Vagina (tissue), 2 donors: ENCODE results near the gene ZNF74. TPM values are rescaled to one million over a fixed set of nuclear protein-coding genes. Genes with fewer than 3 reads are reported as not detected.

Source experiments
- DNase-seq, 2 donors: peaks; one replicate each; pipeline ENCODE4 v3.0.0-alpha.2; 2017; ENCODE audit errors: extremely low spot score in 2 of 2
- H3K27ac ChIP-seq: fragments of 200-600 bp; sonication (generic); one replicate; pipeline ENCODE4 v1.5.1; 2019
- H3K27me3 ChIP-seq: fragments of 200-600 bp; sonication (generic); one replicate; pipeline ENCODE4 v1.5.1; 2019
- H3K36me3 ChIP-seq, 2 donors: fragments of 200-600 bp; sonication (generic); one replicate each; pipeline ENCODE4 v1.5.1; 2017 to 2019
- H3K4me1 ChIP-seq: fragments of 200-600 bp; sonication (generic); one replicate; pipeline ENCODE4 v1.5.1; 2019
- H3K4me3 ChIP-seq, 2 donors: fragments of 200-600 bp; sonication (generic); 1 replicate in 1 of 2; 2 replicates in 1 of 2; pipeline ENCODE4 v1.5.1; 2016 to 2019
- H3K9me3 ChIP-seq: fragments of 200-600 bp; sonication (generic); one replicate; pipeline ENCODE4 v1.5.1; 2019
- POLR2A ChIP-seq, 2 donors: fragments of 450-650 bp; IDR thresholded peaks; one replicate each; pipeline ENCODE4 v1.6.1; 2017; ENCODE audit warnings: antibody characterized with exemption in 2 of 2, mild to moderate bottlenecking in 2 of 2, moderate library complexity in 2 of 2
- POLR2AphosphoS5 ChIP-seq, 2 donors: sonication (generic); formaldehyde crosslinking; IDR thresholded peaks; one replicate each; pipeline ENCODE4 v1.9.0; 2017; ENCODE audit warnings: antibody characterized with exemption in 2 of 2, mild to moderate bottlenecking in 2 of 2, low read depth in 1 of 2; ENCODE audit not compliant: insufficient read depth in 1 of 2
- intact Hi-C: fragments of 100-400 bp; cut with DNase I; formaldehyde crosslinking; loops from one replicate; pipeline ENCODE4 v1.15.1; 2023
- total RNA-seq: library from RNA; depleted of rRNA; stranded (reverse); fragments of >200 nt; gene quantifications from one replicate; pipeline ENCODE4 v1.2.3, GENCODE V29; 2016
- TF ChIP-seq, protein P1 (sequence below), 3 experiments: fragments of 450-650 bp in 2 of 3; fragments of 200-600 bp in 1 of 3; sonication (generic) in 1 of 3; IDR thresholded peaks; one replicate each; pipeline ENCODE4 v1.5.1; 2017 to 2019; ENCODE audit warnings: antibody characterized with exemption in 3 of 3, mild to moderate bottlenecking in 2 of 3, moderate library complexity in 2 of 3

The ZNF74 gene
- total RNA-seq, 1 donor from 2014 or later = 11.0 TPM

DNA sequence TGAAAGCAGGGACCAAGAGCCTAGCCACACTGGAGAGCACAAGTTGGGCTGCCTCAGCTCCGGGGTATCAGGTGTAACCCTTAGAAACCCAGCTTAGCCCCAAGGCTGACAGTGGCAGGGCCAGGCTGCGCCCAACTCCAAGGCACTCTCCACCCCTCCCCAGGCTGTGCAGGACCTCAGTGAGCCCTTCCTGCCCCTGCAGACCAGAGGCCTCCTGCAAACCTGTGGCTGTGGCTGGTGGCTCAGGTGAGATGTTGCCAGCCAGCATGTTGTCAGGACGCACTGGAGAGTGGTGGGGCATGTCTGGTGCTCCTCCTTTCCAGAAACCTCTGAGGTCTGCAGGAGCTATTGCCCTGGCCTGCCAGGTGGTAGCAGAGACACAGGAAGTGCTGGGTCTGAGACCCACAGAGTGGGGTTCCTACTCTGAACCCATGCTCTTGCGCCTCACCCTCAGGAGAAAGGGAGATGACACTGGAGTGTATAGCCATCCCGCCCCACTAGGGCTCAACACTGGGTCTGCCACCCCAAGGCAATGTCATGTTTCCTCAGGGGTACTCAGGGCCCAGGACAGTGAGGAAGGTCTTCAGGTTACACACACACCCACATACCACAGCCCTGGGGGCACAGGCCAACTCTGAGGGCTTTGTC lies 46.1 kb downstream of the ZNF74 start:
- TF ChIP-seq, protein P1, sequence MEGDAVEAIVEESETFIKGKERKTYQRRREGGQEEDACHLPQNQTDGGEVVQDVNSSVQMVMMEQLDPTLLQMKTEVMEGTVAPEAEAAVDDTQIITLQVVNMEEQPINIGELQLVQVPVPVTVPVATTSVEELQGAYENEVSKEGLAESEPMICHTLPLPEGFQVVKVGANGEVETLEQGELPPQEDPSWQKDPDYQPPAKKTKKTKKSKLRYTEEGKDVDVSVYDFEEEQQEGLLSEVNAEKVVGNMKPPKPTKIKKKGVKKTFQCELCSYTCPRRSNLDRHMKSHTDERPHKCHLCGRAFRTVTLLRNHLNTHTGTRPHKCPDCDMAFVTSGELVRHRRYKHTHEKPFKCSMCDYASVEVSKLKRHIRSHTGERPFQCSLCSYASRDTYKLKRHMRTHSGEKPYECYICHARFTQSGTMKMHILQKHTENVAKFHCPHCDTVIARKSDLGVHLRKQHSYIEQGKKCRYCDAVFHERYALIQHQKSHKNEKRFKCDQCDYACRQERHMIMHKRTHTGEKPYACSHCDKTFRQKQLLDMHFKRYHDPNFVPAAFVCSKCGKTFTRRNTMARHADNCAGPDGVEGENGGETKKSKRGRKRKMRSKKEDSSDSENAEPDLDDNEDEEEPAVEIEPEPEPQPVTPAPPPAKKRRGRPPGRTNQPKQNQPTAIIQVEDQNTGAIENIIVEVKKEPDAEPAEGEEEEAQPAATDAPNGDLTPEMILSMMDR (IDR thresholded peaks at IDR 0.05) = no peak
- TF ChIP-seq POLR2AphosphoS5 (IDR thresholded peaks at IDR 0.05; ENCODE audit: insufficient read depth in 1 of 2, low read depth in 1 of 2) (no peak), POLR2A (IDR thresholded peaks at IDR 0.05) (no peak)
- Histone ChIP-seq H3K36me3 (no peaks in the 10 kb centered on the region), H3K9me3 (no peaks in the 10 kb centered on the region), H3K4me3 (no peak overlapping the region), H3K4me1 (peaks cover 49% of the 10 kb centered on the region), H3K27ac (no peak overlapping the region), H3K27me3 (no peaks in the 10 kb centered on the region)
- intact Hi-C loops = no loop called here
- no peak for DNase-seq

DNA sequence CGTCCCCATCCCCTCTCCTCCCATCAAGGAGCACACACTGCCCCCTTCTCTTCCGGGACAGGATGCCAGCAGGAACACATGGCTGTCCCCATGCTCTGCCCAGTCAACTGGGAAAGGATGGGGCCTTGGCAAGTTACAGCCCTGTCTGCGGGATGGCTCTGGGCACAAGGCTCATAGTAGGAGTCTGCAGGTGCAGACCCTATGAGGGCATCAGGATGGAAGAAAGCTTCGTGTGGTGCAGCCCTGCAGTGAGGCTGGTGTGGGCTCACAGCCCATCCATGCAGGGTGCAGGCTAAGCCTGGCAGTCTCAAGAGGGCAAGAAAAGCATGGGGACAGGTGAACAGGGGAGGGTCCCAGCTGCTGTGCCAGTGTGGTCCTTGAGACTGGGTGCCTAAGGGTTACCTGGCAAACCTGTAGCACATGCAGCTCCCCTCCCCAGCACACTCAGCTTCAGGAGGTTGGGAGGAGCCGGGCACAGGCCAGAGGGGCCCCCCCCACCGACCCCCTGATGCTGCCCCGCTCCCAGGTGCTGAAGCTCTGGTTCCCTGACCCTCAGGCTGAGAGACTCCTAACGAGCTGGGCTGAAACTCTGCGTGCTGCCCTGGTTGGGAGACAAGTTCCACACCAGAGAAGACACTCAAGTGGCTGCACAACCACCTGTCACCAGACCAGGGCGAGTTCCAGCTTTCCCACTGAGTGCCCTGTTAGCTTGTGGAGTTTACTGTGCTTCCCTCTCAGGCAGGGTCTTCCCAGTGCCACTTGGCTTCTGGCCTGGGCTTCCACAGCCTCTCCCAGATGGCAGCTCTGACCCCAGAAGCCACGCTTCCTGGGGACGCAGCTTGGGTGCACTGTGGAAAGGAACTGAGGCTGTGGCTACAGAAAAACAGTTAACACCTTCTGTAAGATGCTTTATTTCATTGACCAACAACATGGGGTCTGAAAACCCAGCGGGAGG lies 47.0 kb downstream of the ZNF74 start:
- peak overlapping the region; percentile 24 for H3K27ac ChIP-seq

DNA sequence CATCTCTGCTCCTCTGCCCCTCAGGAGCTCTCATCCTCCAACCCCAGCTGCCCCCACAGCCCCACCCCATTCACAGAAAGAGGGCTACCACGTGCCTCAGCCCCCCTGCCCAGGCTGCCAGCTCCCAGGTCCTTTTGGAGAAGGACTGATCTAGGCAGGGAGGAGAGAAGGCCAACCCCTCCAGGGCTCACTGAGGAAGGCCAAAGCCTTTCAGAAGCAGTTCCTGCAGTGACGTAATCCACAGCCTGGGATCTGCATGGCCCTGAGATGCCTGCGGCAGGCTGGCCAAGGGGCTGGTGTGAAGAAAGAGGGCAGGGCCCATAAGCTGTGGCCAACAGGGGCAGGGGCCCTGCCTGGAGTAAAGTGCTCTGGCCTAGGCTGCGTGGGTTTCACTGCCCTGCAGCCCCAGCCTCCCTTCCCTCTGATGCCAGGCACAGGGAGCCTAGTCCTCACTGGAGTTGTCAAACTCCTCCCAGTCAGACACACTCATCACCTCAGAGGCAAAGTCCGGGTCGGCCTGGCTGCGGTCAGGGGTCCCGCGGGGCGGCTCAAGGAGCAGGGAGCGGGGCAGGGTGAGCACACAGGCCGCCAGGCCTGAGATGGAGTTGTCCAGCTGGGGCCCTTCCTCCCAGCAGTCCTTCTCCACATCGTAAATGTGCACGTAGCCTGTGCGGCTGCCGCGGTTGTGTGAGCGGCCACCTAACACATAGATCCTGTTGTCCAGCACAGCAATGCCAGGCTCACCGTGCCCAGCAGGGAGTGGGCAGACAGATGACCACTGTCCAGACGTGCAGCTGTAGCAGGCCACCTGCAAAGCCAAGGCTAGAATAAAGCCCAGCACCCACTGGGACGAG lies 47.9 kb downstream of the ZNF74 start:
- intact Hi-C loops = no loop called here
- Histone ChIP-seq H3K4me3 (no peak overlapping the region), H3K27me3 (no peaks in the 10 kb centered on the region), H3K9me3 (no peaks in the 10 kb centered on the region), H3K27ac (peak overlapping the region; percentile 24), H3K4me1 (peaks cover 34% of the 10 kb centered on the region), H3K36me3 (peaks cover 0 to 12% of the 10 kb centered on the region in 2 donors)
- DNase-seq = no peak
- no peak for TF ChIP-seq POLR2A (IDR thresholded peaks at IDR 0.05)

More for the DNA sequence above, 47.0 kb downstream of the ZNF74 start:
- Histone ChIP-seq H3K4me3 (no peak overlapping the region), H3K27me3 (no peaks in the 10 kb centered on the region), H3K4me1 (peaks cover 40% of the 10 kb centered on the region), H3K9me3 (no peaks in the 10 kb centered on the region), H3K36me3 (peaks cover 0 to 6% of the 10 kb centered on the region in 2 donors)
- intact Hi-C loops = no loop called here
- TF ChIP-seq, protein P1 (IDR thresholded peaks at IDR 0.05) = no peak
- no peak for TF ChIP-seq POLR2A (IDR thresholded peaks at IDR 0.05)
- no peak for TF ChIP-seq POLR2AphosphoS5 (IDR thresholded peaks at IDR 0.05; ENCODE audit: insufficient read depth in 1 of 2, low read depth in 1 of 2)
- DNase-seq = no peak

DNA sequence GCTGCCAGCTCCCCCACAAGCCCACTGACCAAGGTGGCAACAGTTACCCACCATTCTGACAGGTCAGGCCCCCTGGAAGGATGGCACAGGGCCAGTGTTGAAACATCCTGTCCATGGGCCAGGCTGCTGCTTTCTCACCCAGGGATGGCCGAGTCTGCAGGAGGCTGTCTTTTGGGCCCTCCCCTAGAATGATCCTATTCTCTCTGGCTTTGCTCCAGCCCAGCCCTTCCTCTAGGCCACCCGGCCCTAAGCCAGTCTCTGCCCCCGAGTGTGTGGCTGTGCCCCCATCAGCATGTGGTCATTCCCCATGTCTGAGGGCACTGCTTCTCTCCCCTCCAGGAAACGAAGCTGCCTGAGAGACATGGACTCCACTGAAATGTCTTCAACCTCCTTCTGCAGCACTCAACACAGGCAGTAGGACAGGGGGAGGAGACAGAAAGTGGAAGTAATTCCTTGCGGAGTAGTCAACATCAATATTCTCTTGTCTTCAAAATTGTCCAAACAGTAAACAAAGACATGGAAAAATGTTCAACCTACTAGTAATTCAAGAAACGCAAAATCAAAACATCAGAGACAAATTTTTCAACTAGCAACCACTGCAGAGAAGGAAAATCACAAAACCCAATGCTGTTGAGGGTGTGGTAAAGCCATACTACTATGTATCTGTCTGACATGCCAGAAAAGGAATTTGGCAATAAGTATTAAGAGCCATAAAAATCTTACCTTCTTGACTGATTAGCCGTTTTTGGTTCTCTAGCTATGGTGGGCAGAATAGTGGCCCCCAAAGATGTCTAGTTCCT lies 48.7 kb downstream of the ZNF74 start:
- DNase-seq = no peak
- H3K36me3 ChIP-seq = peaks cover 0 to 12% of the 10 kb centered on the region in 2 donors
- intact Hi-C loops = no loop called here
- no peaks in the 10 kb centered on the region for H3K27me3 ChIP-seq
- H3K4me3 ChIP-seq = no peak overlapping the region
- TF ChIP-seq, protein P1 (IDR thresholded peaks at IDR 0.05) = no peak
- TF ChIP-seq POLR2AphosphoS5 (IDR thresholded peaks at IDR 0.05; ENCODE audit: insufficient read depth in 1 of 2, low read depth in 1 of 2) (no peak), POLR2A (IDR thresholded peaks at IDR 0.05) (no peak)
- H3K27ac ChIP-seq = peak overlapping the region; percentile 24
- H3K4me1 ChIP-seq = peaks cover 28% of the 10 kb centered on the region
- no peaks in the 10 kb centered on the region for H3K9me3 ChIP-seq
